ENCODE results near the gene GALNT10.

GALNT10 gene

GRCh38 chr5:154406826-154407225 lies 216.3 kb downstream of the GALNT10 start:
- no peak for DNase-seq (ENCODE audit: low spot score)
- TF ChIP-seq CTCF (IDR thresholded peaks at IDR 0.05; ENCODE audit: extremely low read depth, missing control alignments): no peak

DNA sequence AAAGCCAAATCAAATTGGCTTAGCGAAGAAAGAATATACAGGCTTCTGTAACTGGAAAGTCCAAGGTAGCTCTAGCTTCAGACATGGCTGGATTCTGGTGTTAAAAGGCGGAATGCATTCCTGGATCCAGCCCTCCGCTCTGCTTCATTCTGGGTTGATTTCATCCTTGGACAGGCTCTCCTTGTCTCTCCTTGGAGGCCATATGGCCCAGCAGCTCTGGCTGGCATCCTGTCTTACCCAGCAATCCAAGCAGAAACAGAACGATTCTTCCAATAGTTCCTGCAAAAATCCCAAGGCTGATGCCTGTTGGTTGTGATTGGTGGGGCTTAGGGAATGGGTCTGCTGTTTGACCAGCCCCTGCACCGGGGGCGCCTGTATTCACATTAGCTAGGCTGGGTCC lies 218.3 kb downstream of the GALNT10 start:
- DNase-seq (ENCODE audit: low spot score): no peak
- TF ChIP-seq CTCF (IDR thresholded peaks at IDR 0.05; ENCODE audit: extremely low read depth, missing control alignments): no peak

DNA sequence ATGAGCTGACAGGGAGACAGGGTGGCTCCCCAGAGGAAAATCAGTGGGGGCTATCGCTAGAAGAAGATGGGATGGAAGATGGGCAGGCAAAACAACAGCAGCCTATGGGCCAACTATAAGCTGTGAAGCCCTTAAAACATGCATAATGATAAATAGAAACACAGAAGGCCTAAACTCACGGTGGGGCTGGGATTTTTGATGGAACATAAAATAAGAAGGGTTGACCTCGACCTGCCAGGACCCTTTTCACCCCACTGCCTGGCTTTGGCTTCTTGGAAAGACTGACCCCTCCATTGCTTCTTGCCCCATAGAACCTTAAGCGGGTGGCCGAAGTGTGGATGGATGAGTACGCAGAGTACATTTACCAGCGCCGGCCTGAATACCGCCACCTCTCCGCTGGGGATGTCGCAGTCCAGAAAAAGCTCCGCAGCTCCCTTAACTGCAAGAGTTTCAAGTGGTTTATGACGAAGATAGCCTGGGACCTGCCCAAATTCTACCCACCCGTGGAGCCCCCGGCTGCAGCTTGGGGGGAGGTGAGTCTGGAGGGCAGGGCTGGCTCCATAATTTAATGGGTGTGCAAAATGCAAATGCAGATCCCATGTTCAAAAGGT lies 218.8 kb downstream of the GALNT10 start:
- TF ChIP-seq CTCF (IDR thresholded peaks at IDR 0.05; ENCODE audit: extremely low read depth, missing control alignments): no peak
- DNase-seq (ENCODE audit: low spot score): no peak

- TF ChIP-seq CTCF (IDR thresholded peaks at IDR 0.05; ENCODE audit: extremely low read depth, missing control alignments): no peak
- DNase-seq (ENCODE audit: low spot score): no peak
Measured at GRCh38 chr5:154410008-154410407, 219.5 kb downstream of the GALNT10 start.

DNA sequence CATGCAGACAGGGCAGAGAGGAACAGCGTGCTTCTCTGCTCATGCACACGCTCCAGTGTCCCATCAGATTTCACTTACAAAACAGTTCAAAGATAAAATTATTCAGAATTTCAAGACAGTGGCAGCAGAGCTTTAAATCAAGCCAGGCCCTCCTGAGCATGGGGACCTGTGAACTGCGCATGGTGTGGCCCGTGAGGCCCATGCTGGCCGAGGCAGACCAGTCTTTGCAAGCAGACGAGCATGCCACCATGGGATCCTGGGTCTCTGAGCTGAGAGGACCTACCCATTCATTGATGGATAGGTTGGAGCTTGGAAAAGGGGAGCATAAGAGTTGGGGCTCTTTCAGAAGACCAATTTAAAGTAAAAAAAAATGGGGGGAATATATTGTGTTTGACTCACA lies 220.3 kb downstream of the GALNT10 start:
- no peak for TF ChIP-seq CTCF (IDR thresholded peaks at IDR 0.05; ENCODE audit: extremely low read depth, missing control alignments)
- no peak for DNase-seq (ENCODE audit: low spot score)

GRCh38 chr5:154411338-154411737 lies 220.8 kb downstream of the GALNT10 start:
- no peak for DNase-seq (ENCODE audit: low spot score)
- TF ChIP-seq CTCF (IDR thresholded peaks at IDR 0.05; ENCODE audit: extremely low read depth, missing control alignments): no peak

DNA sequence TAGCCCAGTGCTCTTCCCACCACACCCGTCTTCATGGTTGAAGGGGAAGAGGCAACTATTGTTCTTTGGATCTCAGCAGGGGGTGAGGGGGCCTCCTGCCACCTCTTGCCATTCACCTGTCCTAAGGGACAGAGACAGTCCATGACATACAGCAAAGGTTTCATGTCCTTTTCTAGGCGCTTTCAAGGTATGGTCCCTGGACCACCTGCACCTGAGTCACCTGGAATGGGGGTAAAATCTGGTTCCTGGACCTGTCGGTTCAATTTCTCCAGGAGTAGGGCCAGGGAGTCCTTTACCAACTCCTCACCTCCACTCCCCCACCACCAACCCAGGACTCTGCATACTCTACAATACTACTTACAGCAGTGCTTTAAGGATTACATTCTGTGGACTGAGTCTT lies 221.8 kb downstream of the GALNT10 start:
- no peak for DNase-seq (ENCODE audit: low spot score)
- TF ChIP-seq CTCF (IDR thresholded peaks at IDR 0.05; ENCODE audit: extremely low read depth, missing control alignments): no peak

All from GM20000 (cell line).